HepG2 (cell line): ENCODE data around the gene SAMD4A. TPM values are rescaled to one million over a fixed set of nuclear protein-coding genes. Genes with fewer than 3 reads are reported as not detected.

Source experiments
- ATAC-seq: fragments of 200-7000 bp; cut with Tn5 transposase; 3 replicates; pipeline ENCODE4 v1.9.1; 2020; ENCODE audit warnings: mild to moderate bottlenecking, moderate library complexity
- BruUV-seq: library from RNA; stranded (reverse); fragments of 400-500 nt; replicated peaks from 2 replicates; lab custom pipeline; 2021; lab: Mats Ljungman, UMichigan
- CTCF ChIA-PET: fragments of 300-600 bp; formaldehyde crosslinking; extraction: SDS; loops from one replicate; lab custom pipeline; 2021; ENCODE audit warnings: low total read pairs, inconsistent platforms, low intra/inter-chr PET ratio; lab: Yijun Ruan, JAX
- POLR2A ChIA-PET: fragments of 350-600 bp; sonication (Branson Sonifier 250); formaldehyde crosslinking; loops from one replicate; lab custom pipeline; 2020; ENCODE audit warnings: antibody characterized with exemption, inconsistent platforms; lab: Yijun Ruan, JAX
- DNase-seq: peaks from one replicate; pipeline ENCODE4 v3.0.0-alpha.2; 2015; ENCODE audit warnings: low spot score
- FAIRE-seq: peaks from 3 replicates; lab custom pipeline; 2011; peaks lifted over from hg19 to GRCh38; lab: Jason Lieb, UNC
- H2AFZ ChIP-seq: one replicate; pipeline ENCODE4 v1.6.1; 2011; ENCODE audit warnings: low read length, inconsistent platforms
- H3K27ac ChIP-seq: fragments of 300-600 bp; 3 replicates; pipeline ENCODE4 v1.8.0; 2011; ENCODE audit warnings: mixed run types, mild to moderate bottlenecking, mixed read lengths, low read length, inconsistent platforms; ENCODE audit not compliant: insufficient read depth; ENCODE audit errors: extremely low read length
- H3K27me3 ChIP-seq, 2 experiments: fragments of 200-600 bp in 1 of 2; 2 replicates in 1 of 2; 3 replicates in 1 of 2; pipeline versions ENCODE4 v1.6.0 to v1.8.0; 2011; ENCODE audit warnings: low read length in 2 of 2, mild to moderate bottlenecking in 2 of 2, moderate library complexity in 2 of 2, inconsistent platforms in 1 of 2; ENCODE audit not compliant: insufficient read depth in 2 of 2, control insufficient read depth in 1 of 2
- H3K36me3 ChIP-seq, 2 experiments: fragments of 200-600 bp in 1 of 2; replicated peaks in 1 of 2; 2 replicates in 1 of 2; 3 replicates in 1 of 2; pipeline versions ENCODE4 v1.5.1 to v1.8.0; 2011; ENCODE audit warnings: low read length in 2 of 2, inconsistent platforms in 1 of 2; ENCODE audit not compliant: insufficient read depth in 2 of 2, control insufficient read depth in 1 of 2
- H3K4me1 ChIP-seq: 2 replicates; pipeline ENCODE4 v1.5.1; 2012; ENCODE audit warnings: low read length, inconsistent platforms; ENCODE audit not compliant: insufficient read depth
- H3K4me2 ChIP-seq: 2 replicates; pipeline ENCODE4 v1.6.0; 2011; ENCODE audit warnings: low read depth, low read length, inconsistent platforms
- H3K4me3 ChIP-seq, 3 experiments: fragments of 200-600 bp in 1 of 3; sonication (generic), shearing (Covaris generic) in 1 of 3; replicated peaks in 1 of 3; 2 replicates each; pipeline ENCODE4 v1.5.1; 2011 to 2016; ENCODE audit warnings: low read length in 3 of 3, inconsistent platforms in 2 of 3, low read depth in 2 of 3, mild to moderate bottlenecking in 2 of 3, control low read depth in 1 of 3, mixed read lengths in 1 of 3; ENCODE audit not compliant: insufficient read depth in 1 of 3
- H3K79me2 ChIP-seq: one replicate; pipeline ENCODE4 v1.6.1; 2011; ENCODE audit warnings: low read length, inconsistent platforms; ENCODE audit not compliant: insufficient read depth
- H3K9ac ChIP-seq: 2 replicates; pipeline ENCODE4 v1.6.0; 2011; ENCODE audit warnings: mild to moderate bottlenecking, low read depth, low read length, inconsistent platforms; ENCODE audit not compliant: insufficient read depth
- H3K9me3 ChIP-seq: 2 replicates; pipeline ENCODE4 v1.5.1; 2012; ENCODE audit warnings: mild to moderate bottlenecking, low read length
- H4K20me1 ChIP-seq: 2 replicates; pipeline ENCODE4 v1.6.0; 2011; ENCODE audit warnings: inconsistent platforms, mild to moderate bottlenecking, low read length, moderate library complexity; ENCODE audit not compliant: insufficient read depth
- KDM5A ChIP-seq: fragments of 200-600 bp; sonication (generic); IDR thresholded peaks from 2 replicates; pipeline ENCODE4 v1.7.0; 2018; ENCODE audit warnings: antibody characterized with exemption, mild to moderate bottlenecking, low read length, borderline replicate concordance
- MEIS2 ChIP-seq: sonication (generic); formaldehyde crosslinking; IDR thresholded peaks from 2 replicates; pipeline ENCODE4 v1.9.0; 2021; ENCODE audit warnings: mild to moderate bottlenecking, missing genetic modification reagents
- MTA1 ChIP-seq: sonication (generic); formaldehyde crosslinking; IDR thresholded peaks from 2 replicates; pipeline ENCODE4 v1.4.0; 2020; ENCODE audit warnings: missing genetic modification reagents, mild to moderate bottlenecking, borderline replicate concordance
- NCOA1 ChIP-seq: sonication (generic); formaldehyde crosslinking; IDR thresholded peaks from 2 replicates; pipeline ENCODE4 v1.9.0; 2021; ENCODE audit warnings: missing genetic modification reagents
- NFATC3 ChIP-seq: sonication (generic); formaldehyde crosslinking; IDR thresholded peaks from 2 replicates; pipeline ENCODE4 v1.5.1; 2020; ENCODE audit warnings: mild to moderate bottlenecking, missing genetic modification reagents
- RARG ChIP-seq: sonication (generic); formaldehyde crosslinking; IDR thresholded peaks from 2 replicates; pipeline ENCODE4 v1.4.0; 2020; ENCODE audit warnings: low read depth, mild to moderate bottlenecking, missing genetic modification reagents
- ZMYM4 ChIP-seq: sonication (generic); formaldehyde crosslinking; IDR thresholded peaks from 2 replicates; pipeline ENCODE4 v1.8.1; 2023; ENCODE audit warnings: mild to moderate bottlenecking, missing genetic modification reagents
- ZNF367 ChIP-seq: sonication (generic); formaldehyde crosslinking; IDR thresholded peaks from 2 replicates; pipeline ENCODE4 v1.4.0; 2020; ENCODE audit warnings: missing genetic modification reagents, borderline replicate concordance
- ZNF451 ChIP-seq: sonication (generic); formaldehyde crosslinking; IDR thresholded peaks from 2 replicates; pipeline ENCODE4 v1.5.0; 2020; ENCODE audit warnings: mild to moderate bottlenecking, missing genetic modification reagents
- WGBS: methylation state at CpG from one replicate; pipeline ENCODE4 v1.1.6; 2017; ENCODE audit warnings: low lambda C conversion rate; 5-methylcytosine and 5-hydroxymethylcytosine counted together
- in situ Hi-C: cut with HindIII; loops from 2 replicates; pipeline ENCODE4 v1.10.0; 2017; ENCODE audit warnings: low pct_unique_long_range_greater_than_20kb; ENCODE audit not compliant: extremely low pct_ligation_motif_present
- intact Hi-C: fragments of 100-400 bp; cut with micrococcal nuclease; formaldehyde crosslinking; loops from one replicate; pipeline ENCODE4 v1.10.0; 2022; ENCODE audit not compliant: unreplicated experiment
- polyA plus RNA-seq, 8 experiments: library from polyadenylated mRNA; depleted of rRNA in 3 of 8; stranded (reverse) in 7 of 8; unstranded in 1 of 8; fragments of >200 nt; fragmentation: Illumina TruSeq in 4 of 8; extraction: Trizol in 4 of 8; gene quantifications; 2 replicates each; pipeline versions ENCODE4 v1.2.1 to v1.2.3, GENCODE V29; 2011 to 2016; ENCODE audit warnings: low read depth in 4 of 8, missing spikeins in 1 of 8, mixed read lengths in 1 of 8; ENCODE audit not compliant: insufficient read depth in 1 of 8
- total RNA-seq, 5 experiments: library from RNA; depleted of rRNA; stranded (reverse); fragments of >200 nt; fragmentation: Illumina TruSeq; extraction: Trizol; gene quantifications; 2 replicates each; pipeline ENCODE4 v1.2.3, GENCODE V29; 2016; ENCODE audit warnings: low read depth in 1 of 5
- TF ChIP-seq, protein P1 (sequence below): sonication (generic); formaldehyde crosslinking; IDR thresholded peaks from 2 replicates; pipeline ENCODE4 v1.8.0; 2022; ENCODE audit warnings: mild to moderate bottlenecking, missing genetic modification reagents, borderline replicate concordance
- TF ChIP-seq, protein P2 (sequence below): sonication (generic); formaldehyde crosslinking; IDR thresholded peaks from 2 replicates; pipeline ENCODE4 v1.5.0; 2020; ENCODE audit warnings: mild to moderate bottlenecking, missing genetic modification reagents, moderate library complexity

SAMD4A gene
- total and polyA plus RNA-seq, 2 of the 13 experiments (the other 11 are each of a cell fraction or from before 2014, with no cell fraction given) = 11.8 to 13.0 TPM

DNA sequence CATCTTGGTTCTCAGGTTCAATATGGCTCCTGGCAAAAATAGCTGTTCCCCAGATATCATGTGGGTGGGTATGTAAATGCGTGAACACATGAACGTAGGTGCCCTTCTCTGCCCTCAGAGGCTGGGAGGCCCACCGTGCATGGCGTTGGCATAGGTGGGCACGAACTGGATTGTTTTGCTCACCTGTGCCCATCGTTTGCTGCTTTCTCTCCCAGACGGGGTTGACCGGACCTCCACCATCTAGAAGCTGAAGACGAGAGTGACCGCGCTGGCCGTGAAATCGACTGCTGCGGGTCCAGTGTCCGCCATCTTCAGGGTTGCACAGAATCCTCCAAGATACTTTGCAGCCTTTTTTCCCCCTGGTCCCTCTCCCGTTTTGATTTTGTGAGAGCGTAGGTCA, 221.8 kb downstream of the SAMD4A start:
- no peak overlapping the region for H3K4me2 ChIP-seq
- H3K79me2 ChIP-seq = no peaks in the 10 kb centered on the region
- BruUV-seq = no TSS peak
- no peak for FAIRE-seq
- H3K27me3 ChIP-seq = no peaks in the 10 kb centered on the region
- intact Hi-C loops = no loop called here
- H3K9me3 ChIP-seq = no peaks in the 10 kb centered on the region
- TF ChIP-seq, protein P1, sequence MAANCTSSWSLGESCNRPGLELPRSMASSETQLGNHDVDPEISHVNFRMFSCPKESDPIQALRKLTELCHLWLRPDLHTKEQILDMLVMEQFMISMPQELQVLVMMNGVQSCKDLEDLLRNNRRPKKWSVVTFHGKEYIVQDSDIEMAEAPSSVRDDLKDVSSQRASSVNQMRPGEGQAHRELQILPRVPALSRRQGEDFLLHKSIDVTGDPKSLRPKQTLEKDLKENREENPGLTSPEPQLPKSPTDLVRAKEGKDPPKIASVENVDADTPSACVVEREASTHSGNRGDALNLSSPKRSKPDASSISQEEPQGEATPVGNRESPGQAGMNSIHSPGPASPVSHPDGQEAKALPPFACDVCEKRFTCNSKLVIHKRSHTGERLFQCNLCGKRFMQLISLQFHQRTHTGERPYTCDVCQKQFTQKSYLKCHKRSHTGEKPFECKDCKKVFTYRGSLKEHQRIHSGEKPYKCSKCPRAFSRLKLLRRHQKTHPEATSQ (CRISPR knock-in tag) = no peak
- TF ChIP-seq KDM5A (no peak), ZNF451 (CRISPR knock-in tag) (no peak), MEIS2 (CRISPR knock-in tag) (no peak), MTA1 (CRISPR knock-in tag) (no peak), RARG (no peak), NFATC3 (CRISPR knock-in tag) (no peak), ZNF367 (no peak), NCOA1 (CRISPR knock-in tag) (no peak), ZMYM4 (CRISPR knock-in tag) (no peak)
- TF ChIP-seq, protein P2, sequence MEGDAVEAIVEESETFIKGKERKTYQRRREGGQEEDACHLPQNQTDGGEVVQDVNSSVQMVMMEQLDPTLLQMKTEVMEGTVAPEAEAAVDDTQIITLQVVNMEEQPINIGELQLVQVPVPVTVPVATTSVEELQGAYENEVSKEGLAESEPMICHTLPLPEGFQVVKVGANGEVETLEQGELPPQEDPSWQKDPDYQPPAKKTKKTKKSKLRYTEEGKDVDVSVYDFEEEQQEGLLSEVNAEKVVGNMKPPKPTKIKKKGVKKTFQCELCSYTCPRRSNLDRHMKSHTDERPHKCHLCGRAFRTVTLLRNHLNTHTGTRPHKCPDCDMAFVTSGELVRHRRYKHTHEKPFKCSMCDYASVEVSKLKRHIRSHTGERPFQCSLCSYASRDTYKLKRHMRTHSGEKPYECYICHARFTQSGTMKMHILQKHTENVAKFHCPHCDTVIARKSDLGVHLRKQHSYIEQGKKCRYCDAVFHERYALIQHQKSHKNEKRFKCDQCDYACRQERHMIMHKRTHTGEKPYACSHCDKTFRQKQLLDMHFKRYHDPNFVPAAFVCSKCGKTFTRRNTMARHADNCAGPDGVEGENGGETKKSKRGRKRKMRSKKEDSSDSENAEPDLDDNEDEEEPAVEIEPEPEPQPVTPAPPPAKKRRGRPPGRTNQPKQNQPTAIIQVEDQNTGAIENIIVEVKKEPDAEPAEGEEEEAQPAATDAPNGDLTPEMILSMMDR (CRISPR knock-in tag) = no peak
- TF ChIP-seq, all 625 proteins: peak for 0
- 91% methylated on average over 17 of the region's 17 CpGs for WGBS
- no peak overlapping the region for H2AFZ ChIP-seq
- DNase-seq (no peak), ATAC-seq (no peak)
- no peak overlapping the region for H3K27ac ChIP-seq
- CTCF ChIA-PET = no interaction called here
- H3K36me3 ChIP-seq = peaks cover 43 to 74% of the 10 kb centered on the region in 2 experiments
- in situ Hi-C loops = no loop called here
- H3K4me1 ChIP-seq = peaks cover 12% of the 10 kb centered on the region; the same call in 1 of the 2 replicates
- POLR2A ChIA-PET = no interaction called here
- no peak overlapping the region for H3K9ac ChIP-seq
- H4K20me1 ChIP-seq = no peaks in the 10 kb centered on the region
- no peak overlapping the region for H3K4me3 ChIP-seq
